Activated CD4-positive, alpha-beta T cell treated with anti-CD3 and anti-CD28 coated beads for 24 hours (primary cell): ENCODE data around the gene PPP2R3A.
"Not testable (repeated sequence)": the region's sequence is repeated elsewhere in the genome, so short reads cannot be mapped to it uniquely, and the experiment has no call there.

Source experiments
- DNase-seq, 2 donors: peaks; one replicate each; pipeline ENCODE4 v3.0.0-alpha.2; 2020; ENCODE audit warnings: low read depth in 2 of 2

The PPP2R3A gene

DNA sequence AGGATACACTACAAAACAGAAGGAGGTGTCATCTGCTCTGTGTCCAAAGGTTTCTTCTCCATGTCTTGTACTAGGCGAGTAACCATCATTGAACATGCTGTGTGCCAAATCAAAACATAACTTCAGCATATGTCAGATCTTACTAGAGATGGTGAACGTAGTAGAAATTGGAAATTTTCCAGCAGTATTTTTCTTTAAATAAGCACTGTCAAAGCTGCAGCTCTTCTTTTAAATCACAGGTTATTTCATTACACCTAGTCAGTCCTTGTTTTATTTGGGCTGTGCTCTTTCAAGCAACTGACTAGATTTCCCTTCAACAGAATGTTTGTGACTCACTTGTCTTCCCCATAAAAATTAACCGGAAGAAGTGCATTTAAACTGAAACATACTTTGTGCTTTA lies 184.1 kb downstream of the PPP2R3A start:
- no peak for DNase-seq

DNA sequence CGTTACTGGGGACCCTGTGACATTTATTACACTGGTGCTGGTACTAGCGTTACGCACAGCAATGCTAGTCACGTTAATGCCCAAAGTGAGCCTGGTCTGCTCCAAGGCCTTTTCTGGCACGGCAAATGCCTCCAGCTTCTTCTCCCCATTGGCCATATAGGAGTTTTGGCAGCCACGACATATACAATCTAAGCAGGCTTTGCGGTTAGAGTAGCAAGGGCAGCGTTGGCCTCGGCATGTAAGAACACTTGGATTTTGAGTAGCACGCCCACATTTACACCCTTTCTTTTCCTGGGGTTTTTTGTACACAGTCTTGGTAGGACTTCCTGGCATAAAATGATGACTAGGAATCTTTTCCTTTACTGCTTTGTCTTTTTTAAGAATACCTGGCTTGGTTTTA lies 185.7 kb downstream of the PPP2R3A start:
- no peak for DNase-seq

DNA sequence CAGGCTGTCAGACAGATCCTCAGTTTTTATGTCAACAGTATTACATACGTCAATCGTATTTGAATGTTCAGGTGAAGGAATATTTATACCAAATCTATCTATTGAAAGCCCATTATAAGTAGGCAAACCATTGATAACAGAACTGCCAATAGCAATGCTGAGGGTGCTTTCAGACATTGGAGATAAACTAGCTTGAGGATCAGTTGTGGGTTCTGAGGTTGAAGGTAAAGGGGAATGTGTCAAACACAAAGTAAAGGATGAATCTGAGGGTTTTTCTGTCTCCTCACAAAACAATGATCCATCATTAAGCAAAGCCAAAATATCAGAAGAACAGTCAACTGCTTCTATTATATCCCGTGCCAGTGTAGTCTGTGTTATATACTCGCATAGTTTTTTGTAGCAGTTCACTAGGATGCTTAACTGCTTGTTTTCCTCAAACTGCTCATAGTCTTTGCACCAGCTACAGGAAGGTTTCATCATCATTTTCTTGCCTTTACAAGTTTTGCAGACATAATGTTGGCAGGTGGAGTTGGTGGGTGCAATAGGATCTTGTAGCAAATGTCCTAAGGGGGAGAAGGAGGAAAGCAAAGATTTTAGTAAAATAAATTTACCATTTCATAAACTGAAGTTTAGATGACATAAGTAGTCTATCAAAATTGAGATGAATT lies 186.8 kb downstream of the PPP2R3A start:
- no peak for DNase-seq

DNA sequence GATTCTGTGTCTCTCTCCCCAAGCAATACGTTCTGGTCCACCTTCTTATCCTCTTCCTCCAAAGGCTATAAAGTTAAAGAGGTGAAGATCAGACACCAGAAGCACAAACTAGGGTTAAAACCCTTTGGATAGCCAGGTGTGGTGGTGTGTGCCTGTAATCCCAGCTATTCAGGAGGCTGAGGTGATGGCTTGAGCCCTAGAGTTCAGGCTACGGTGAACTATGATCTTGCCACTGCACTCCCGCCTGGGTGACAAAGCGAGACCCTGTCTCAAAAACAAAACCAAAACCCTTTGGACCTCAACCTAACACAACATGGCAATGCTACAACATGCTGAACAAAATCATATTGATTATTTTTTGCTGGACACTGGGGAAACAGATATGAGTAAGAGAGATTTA lies 187.4 kb downstream of the PPP2R3A start:
- no peak for DNase-seq

DNA sequence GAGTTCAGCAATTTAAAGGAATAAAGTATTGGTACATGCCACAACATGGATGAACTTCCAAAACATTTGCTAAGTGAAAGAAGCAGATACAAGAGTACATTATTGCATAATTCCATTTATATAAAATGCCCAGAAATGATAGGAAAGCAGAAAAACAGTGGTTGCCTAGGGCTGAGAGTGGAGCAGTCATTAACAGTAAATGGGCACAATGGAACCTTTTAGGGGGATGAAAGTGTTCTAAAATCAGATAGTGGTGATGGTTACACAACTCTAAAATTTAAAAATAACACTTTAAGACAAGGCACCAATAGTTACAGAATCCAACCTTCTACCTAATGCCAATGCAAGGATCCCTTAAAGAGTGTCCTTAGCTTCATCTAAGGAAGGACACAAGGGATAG lies 196.0 kb downstream of the PPP2R3A start:
- no peak for DNase-seq

DNA sequence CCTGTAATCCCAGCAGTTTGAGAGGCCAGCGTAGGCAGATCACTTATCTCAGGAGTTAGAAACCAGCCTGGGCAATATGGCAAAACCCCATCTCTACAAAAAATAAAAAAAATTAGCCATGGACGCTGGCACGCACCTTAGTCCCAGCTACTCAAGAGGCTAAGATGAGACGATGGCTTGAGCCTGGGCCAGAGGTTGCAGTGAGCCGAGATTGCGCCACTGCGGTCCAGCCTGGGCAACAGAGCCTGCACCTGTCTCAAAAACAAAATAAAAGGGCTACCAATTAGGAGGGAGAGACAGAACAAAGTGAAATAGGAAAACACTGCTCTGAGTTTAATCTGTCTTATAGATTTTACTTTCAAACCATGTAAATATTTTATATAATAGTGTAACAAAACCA lies 196.8 kb downstream of the PPP2R3A start:
- no peak for DNase-seq

DNA sequence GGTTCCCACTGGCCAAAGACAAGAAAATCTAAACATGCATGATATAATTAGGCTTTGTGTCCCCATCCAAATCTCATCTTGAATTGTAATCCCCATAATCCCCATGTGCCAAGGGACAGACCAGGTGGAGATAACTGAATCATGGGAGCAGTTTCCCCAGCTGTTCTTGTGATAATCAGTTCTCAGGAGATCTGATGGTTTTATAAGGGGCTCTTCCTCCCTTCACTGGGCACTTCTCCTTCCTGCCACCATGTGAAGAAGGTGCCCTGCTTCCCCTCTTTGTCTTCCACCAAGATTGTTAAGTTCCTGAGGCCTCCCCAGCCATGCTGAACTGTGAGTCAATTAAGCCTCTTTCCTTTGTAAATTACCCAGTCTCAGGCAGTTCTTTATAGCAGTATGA lies 198.1 kb downstream of the PPP2R3A start:
- not testable (repeated sequence) for DNase-seq

DNA sequence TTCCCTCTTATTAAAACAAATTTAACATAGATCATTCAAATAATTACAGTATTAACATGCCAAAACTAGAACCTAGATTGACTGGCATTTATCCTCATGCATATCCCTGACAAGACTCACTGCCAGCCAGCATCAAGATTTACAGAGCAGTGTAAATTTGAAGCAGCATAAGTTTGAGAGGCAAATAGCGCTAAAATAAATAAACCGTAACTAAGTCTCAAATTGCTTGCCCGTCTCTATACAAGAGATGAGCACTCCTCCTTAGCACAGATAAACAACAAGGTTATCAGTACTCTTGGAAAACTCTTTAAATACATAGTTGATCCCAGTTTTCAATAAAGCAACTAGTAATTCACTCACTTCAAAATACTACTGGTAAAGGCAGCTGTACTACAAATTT lies 201.0 kb downstream of the PPP2R3A start:
- no peak for DNase-seq

DNA sequence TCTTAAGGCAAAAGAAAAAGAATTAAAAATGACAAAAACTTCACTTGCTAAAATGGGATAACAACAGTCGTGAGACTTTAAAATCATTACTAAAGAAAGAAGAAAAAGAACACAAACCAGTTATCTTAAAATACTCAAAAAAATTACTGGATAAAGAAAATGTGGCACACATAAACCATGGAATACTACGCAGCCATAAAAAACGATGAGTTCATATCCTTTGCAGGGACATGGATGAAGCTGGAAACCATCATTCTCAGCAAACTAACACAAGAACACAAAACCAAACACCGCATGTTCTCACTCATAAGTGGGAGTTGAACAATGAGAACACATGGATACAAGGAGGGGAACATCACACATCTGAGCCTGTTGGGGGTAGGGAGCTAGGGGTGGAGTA lies 202.7 kb downstream of the PPP2R3A start:
- not testable (repeated sequence) for DNase-seq

DNA sequence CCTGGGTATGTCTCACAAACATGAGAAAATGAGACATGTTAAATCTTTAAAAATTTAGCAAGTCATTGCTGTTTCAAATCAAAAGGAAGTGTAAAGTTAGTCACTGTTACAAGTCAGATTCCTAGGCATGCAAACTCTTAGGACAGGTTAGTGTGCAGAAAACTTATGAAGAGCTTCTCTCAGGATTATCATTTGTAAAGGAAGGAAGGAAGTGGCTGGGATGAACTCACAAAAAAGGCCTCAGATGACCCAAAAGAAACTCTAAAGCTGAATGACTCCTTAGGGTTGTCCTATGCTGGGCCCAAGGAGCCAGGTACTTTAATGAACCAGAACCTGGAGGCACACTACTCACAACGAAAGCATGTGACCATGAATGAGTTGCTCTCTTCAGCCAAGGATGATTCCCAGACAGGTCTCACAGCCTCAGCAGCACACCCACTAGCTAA lies 205.6 kb downstream of the PPP2R3A start:
- DNase-seq, result no peak

DNA sequence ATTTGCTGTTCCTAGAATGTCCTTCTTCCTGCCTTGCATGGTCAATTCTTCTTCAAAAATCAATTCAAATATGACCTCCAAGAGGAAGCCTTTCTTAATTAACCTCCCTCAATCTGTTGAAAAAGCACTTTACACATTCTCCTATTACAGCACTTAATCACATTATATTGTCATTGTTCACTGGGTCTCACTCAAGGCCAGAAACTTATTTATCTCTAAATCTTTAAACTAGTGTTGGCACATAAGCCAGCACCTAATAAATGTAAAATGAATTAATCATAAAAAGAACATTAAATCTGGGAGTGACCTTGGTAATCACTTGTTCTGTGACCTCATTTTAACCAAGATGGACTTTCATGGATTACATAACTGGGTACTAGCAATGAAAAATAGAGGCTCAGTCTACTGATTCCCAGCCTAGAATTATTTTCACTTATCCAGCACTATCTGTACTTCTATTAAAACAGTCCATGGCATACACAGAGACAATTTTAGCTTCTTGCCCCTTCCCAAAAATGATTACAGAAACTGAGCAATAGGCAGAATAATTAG lies 208.5 kb downstream of the PPP2R3A start:
- no peak for DNase-seq

DNA sequence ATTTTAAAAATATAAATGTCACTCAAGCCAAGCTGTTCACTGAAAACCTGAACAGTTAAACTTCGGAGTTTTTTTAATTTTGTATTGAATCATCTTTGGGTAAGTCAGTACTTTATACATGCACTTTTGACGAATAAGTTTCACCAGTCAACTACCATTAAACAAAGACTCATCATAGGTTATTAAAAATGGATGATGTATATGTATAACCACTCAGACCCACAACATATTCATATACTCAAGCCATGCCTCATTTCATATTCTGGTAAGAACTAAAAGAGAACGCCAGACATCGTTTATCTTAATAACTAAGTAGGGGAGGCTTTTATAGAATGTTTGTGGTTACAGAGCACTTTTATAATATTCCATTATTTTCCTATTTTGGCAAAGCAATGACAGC lies 212.3 kb downstream of the PPP2R3A start:
- DNase-seq, result no peak

DNA sequence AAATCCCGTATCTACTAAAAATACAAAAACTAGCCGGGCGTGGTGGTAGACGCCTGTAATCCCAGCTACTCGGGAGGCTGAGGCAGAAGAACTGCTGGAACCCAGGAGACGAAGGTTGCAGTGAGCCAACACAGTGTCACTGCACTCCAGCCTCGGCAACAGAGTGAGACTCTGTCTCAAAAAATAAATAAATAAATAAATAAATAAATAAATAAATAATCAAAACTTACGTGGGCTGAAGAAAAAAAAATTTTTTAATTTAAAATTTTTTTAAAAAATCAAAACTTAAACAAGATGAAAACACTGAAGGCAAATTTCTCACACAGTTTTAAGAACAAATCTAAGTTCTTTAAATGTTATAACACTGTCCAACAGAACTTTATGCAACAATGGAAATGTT lies 216.2 kb downstream of the PPP2R3A start:
- no peak for DNase-seq

DNA sequence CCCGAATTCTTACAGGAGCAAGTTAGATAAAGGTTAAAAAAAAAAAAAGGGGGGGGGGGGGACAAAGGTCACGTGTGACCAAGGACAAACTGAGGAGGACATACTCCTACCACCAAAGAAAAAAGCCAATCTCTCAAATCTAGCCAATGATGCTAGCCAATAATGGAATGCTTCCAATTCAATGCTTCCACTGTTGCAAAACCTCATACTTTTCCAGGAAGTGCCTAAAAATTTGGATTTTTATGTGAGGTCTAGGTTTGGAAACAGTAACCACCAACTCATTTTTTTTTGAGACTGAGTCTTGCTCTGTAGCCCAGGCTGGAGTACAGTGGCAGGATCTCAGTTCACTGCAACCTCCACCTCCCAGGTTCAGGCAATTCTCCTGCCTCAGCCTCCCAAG lies 219.2 kb downstream of the PPP2R3A start:
- no peak for DNase-seq

DNA sequence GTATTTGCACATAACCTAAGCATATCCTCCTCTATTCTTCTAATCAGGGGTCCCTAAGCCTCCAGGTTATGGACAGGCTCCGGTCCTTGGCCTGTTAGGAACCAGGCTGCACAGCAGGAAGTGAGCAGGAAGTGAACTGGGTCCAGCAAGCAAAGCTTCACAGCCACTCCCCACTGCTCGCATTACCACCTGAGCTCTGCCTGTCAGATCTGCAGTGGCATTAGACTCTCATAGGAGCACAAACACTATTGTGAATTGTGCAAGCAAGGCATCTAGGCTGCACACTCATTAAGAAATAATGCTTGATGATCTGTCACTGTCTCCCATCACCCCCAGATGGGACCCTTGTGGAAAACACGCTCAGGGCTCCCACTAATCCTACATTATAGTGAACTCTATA lies 220.8 kb downstream of the PPP2R3A start:
- DNase-seq, result no peak

DNA sequence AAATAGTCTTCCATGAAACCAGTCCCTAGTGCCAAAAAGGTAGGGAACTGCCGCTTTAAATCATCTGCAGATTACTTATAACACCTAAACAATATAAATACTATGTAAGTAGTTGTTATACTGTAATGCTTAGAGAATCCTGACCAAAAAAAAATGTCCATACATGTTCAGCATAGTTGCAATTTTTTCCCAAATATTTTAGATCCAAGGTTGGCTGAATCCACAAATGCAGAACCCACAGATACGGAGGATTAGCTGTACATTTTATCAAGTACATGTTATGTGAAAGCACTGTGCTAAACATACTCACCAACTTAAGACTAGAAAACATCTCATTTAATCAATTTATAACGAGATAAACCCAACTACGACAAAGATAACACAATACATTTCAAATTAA lies 221.3 kb downstream of the PPP2R3A start:
- no peak for DNase-seq

DNA sequence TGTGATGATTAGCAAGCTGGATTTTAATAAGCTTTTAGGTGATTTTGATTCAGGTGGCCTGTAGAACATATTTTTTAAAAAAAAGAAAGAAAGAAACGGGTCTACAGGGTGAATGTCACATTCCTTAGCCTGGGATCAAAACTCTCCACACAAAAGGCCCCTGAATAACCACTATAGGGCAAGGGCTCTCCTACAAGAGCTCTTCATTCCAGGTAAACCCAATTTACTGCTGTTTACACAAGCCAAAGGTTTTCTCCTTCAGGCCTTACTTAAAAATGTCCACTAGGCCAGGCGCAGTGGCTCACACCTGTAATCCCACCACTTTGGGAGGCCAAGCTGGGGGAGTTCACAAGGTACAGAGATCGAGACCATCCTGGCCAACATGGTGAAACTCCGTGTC lies 222.3 kb downstream of the PPP2R3A start:
- no peak for DNase-seq

DNA sequence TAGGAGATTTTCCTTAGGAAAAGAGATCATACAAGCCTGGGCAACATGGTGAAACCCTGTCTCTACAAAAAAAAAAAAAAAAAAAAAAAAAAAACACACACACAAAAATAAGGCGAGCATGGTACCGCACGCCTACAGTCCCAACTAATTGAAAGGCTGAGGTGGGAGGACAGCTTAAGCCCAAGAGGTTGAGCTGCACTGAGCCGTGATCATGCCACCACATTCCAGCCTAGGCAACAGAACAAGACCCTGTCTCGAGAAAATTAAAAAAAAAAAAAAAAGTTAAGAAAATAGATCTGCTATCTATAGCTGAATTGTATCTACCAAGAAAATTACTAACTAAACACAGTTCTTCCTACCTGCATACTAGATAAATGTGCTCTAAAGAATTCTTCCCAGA lies 223.5 kb downstream of the PPP2R3A start:
- DNase-seq, result no peak

DNA sequence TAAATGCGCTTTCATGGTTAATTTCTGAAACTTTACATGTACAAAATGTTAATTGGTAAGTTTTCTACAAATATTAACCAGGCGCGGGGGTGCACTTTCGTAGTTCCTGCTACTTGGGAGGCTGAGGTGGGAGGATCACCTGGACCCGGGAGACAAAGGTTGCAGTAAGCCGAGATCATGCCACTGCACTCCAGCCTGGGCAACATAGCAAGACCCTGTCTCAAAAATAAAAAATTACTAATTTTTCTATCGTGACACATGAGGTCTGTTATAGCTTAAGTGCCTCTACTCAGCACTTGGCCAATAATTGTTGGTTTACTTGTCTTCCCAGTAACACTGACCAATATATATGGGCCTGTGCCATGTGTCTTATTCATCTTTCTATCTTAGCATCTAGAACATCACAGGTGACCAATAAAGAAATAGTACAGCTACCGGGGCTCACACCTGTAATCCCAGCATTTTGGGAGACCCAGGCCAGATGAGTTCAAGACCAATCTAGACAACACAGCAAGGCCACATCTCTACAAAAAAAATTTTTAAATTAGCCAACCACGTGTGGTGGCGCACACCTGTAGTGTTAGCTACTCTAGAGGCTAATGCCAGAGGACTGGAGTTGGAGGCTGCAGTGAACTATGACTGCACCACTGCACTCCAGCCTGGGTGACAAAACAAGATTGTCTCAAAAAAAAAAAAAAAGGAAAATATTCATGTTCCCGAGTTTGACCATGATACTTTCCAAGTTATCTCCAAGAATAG lies 224.5 kb downstream of the PPP2R3A start:
- DNase-seq, result no peak

DNA sequence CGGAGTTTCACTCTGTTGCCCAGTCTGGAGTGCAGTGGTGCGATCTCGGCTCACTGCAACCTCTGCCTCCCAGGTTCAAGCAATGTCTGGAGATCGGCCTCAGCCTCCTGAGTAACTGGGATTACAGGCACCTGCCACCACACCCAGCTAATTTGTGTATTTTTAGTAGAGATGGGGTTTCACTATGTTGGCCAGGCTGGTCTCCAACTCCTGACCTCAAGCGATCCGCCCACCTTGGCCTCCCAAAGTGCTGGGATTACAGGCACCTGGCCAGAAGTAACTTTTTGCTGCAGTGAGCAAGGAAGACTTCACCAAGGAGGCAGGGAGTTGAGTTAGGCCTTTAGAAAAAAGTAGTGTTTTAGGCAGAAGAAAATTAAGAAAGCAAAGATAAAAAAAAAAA lies 226.7 kb downstream of the PPP2R3A start:
- DNase-seq, result not testable (repeated sequence)

DNA sequence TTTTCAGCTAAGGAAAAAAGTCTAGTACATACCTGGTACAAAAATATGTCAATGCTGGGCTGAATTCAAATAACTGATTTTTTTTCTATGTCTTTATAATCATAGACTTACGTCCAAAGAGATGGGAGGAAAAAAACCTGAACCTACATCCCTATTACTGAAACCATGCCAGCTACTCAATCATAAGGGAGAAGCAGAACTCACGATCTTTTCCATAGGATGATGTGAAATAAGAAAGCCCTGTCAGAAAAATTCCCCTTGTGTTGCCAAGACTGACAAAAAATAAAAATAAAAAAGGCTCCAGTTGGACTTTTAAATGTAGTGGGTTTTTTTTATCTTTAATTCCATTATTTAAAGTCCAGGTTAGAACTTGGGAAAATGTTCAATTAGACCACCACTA lies 227.3 kb downstream of the PPP2R3A start:
- DNase-seq, result no peak

DNA sequence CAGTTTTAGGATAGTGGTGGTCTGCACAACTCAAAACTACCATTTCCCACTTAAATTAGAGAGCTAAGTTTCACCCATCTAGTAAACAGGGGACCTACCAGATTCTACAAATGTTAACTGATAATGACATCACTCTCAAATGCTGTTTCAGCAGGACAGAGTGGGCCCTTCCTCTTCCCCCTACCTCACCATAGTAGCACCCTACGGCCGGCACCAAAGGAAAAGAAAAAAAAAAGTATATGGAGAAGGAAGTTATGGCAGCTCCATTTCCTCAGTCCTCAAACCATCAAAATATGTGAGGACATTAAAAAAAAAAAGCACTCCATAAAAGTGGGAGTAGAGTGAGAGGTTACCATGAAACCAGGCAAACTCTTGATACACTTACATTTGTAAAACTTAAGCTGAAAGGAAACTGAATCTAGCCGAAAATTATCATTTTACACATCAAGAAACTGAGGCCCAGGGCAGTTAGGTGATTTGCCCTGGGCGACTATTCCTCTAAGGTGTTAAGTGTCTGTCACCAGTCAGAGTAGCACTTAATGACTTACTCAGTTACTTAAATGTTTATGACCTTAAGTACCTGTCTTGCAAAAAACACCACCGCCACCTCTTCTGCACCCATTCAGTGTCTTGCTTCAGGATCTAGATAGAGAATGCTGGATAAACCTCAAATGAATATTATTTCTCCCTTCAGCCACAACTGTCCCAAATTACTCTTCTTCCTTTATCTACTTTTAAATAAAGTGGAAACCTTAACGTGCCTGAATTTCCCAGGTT lies 227.9 kb downstream of the PPP2R3A start:
- no peak for DNase-seq
